ENCODE measurements around the gene LAMP5.

DNA sequence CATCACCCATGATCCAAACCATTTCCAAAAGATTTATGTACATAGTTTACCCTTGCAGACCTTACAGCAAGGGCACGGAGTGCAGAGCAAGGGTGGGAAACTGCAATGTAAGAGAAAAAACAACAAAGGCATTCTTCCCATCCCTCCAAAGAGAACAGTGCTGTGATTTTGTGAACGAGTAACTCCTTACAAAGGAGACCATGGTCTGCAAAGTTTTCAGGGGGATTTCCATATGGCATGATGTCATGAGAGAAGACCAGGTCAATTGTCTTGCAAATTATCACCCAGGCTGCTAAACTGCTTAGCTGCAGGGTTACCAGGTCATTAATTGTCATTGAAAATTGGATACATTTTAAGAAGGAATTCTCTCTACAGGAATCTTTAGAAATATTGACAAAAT lies 58.3 kb downstream of the LAMP5 start:
- TF ChIP-seq, protein P1, sequence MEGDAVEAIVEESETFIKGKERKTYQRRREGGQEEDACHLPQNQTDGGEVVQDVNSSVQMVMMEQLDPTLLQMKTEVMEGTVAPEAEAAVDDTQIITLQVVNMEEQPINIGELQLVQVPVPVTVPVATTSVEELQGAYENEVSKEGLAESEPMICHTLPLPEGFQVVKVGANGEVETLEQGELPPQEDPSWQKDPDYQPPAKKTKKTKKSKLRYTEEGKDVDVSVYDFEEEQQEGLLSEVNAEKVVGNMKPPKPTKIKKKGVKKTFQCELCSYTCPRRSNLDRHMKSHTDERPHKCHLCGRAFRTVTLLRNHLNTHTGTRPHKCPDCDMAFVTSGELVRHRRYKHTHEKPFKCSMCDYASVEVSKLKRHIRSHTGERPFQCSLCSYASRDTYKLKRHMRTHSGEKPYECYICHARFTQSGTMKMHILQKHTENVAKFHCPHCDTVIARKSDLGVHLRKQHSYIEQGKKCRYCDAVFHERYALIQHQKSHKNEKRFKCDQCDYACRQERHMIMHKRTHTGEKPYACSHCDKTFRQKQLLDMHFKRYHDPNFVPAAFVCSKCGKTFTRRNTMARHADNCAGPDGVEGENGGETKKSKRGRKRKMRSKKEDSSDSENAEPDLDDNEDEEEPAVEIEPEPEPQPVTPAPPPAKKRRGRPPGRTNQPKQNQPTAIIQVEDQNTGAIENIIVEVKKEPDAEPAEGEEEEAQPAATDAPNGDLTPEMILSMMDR (IDR thresholded peaks at IDR 0.05; ENCODE audit: low read depth, low read length) = no peak
- TF ChIP-seq EZH2phosphoT487 (IDR thresholded peaks at IDR 0.05; ENCODE audit: low read depth) = no peak

Data from OCI-LY3 (cell line).